Measurements from ENCODE around the gene FBXL12. TPM values are rescaled to one million over a fixed set of nuclear protein-coding genes. Genes with fewer than 3 reads are reported as not detected.
"Not testable (repeated sequence)": the region's sequence is repeated elsewhere in the genome, so short reads cannot be mapped to it uniquely, and the experiment has no call there.

The FBXL12 gene
- total RNA-seq, 2 donors from 2014 or later, result 17.6 to 50.6 TPM

GRCh38 chr19:9786342-9786741, 32.5 kb downstream of the FBXL12 start:
- DNase-seq (ENCODE audit: low spot score), result no peak
- 50% methylated on average over 9 of the region's 9 CpGs for WGBS

DNA sequence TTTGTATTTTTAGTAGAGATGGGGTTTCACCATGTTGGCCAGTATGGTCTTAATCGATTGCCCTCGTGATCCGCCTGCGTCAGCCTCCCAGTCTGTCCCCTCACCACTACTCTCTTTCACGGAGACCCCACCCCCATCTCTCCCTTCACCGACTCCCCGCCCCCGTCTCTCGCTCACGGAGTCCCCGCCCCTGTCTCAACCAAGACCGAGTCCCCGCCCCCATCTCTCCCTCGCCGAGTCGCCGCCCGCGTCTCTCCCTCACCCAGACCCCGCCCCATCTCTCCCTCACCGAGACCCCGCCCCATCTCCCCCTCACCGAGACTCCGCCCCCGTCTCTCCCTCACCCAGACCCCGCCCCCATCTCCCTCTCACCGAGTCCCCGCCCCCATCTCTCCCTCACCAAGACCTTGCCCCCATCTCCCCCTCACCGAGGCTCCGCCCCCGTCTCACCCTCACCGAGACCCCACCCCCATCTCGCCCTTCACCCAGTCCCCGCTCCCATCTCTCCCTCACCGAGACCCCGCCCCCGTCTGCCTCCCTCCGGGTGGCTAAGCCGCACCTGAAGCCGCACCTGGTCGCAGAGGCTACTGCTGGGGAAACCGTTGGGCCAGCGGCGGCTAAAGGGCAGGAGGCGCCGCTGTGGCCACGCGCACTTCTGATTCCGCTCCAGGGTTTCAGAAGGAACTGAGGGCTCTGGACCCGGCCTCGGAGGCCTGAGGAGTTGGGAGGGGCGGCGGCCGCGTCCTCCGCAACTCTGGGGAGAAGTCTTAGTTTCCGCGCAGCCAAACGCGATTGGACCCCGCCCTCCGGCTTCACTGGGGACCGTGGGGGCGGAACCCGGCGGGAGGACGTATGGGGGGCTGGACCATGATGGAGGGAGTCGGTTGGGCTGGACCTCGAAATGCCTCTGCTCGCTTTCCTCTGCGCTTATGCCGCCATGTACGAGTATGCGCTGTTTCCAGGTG, 33.2 kb downstream of the FBXL12 start:
- H3K27ac ChIP-seq, result peak overlapping the region; percentile 99
- 2% methylated on average over 70 of the region's 74 CpGs for WGBS
- no peaks in the 10 kb centered on the region for H3K4me1 ChIP-seq (replicated peaks)
- no peaks in the 10 kb centered on the region for H3K27me3 ChIP-seq (replicated peaks; ENCODE audit: insufficient read depth)
- intact Hi-C loops (cut with DNase I), result loop anchor here (2.0 to 10.0 kb wide), 3 partner anchors 17 to 163 kb away; partner anchors contain the start of genes ZNF562 and ZNF846
- H3K36me3 ChIP-seq, result no peaks in the 10 kb centered on the region
- H3K4me3 ChIP-seq, result peak overlapping the region; percentile 63 to 73
- peak; percentile 99 for DNase-seq (ENCODE audit: low spot score)
- TF ChIP-seq POLR2AphosphoS5 (IDR thresholded peaks at IDR 0.05), result peak; percentile 88
- peak in 1 of 4 experiments; percentile 16 for TF ChIP-seq CTCF (IDR thresholded peaks at IDR 0.05)
- peak; percentile 94 for TF ChIP-seq POLR2A (IDR thresholded peaks at IDR 0.05)
- H3K9me3 ChIP-seq, result no peaks in the 10 kb centered on the region

More at GRCh38 chr19:9786342-9786741, 32.5 kb downstream of the FBXL12 start:
- peak overlapping the region; percentile 63 to 73 for H3K4me3 ChIP-seq
- TF ChIP-seq POLR2AphosphoS5 (IDR thresholded peaks at IDR 0.05), result no peak
- TF ChIP-seq CTCF (IDR thresholded peaks at IDR 0.05), result no peak
- TF ChIP-seq POLR2A (IDR thresholded peaks at IDR 0.05), result no peak
- no peaks in the 10 kb centered on the region for H3K36me3 ChIP-seq
- intact Hi-C loops (cut with DNase I), result loop anchor here (2.0 to 10.0 kb wide), 2 partner anchors 112 to 164 kb away; partner anchors contain the start of gene ZNF562
- H3K9me3 ChIP-seq, result no peaks in the 10 kb centered on the region
- H3K27ac ChIP-seq, result peak overlapping the region; percentile 99
- H3K4me1 ChIP-seq (replicated peaks), result no peaks in the 10 kb centered on the region
- no peaks in the 10 kb centered on the region for H3K27me3 ChIP-seq (replicated peaks; ENCODE audit: insufficient read depth)

DNA sequence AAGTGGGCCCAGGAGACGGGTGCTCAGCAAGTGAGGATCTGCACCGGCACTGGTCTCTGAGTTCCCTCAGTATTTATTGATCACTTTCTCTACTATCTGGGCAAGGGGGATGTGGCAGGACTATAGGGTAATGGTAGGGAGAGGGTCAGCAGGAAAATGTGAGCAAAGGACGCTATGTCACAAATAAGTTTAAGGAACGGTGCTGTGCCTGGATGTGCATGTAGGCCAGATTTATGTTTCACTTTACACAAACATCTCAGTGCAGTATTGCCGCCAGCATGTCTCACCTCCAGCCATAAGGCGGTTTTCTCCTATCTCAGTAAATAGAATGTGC, 34.7 kb downstream of the FBXL12 start:
- Histone ChIP-seq H3K27ac (peak overlapping the region; percentile 98 to 99), H3K4me3 (peak overlapping the region in 1 of 2 donors; percentile 73)
- H3K4me1 ChIP-seq (replicated peaks); H3K36me3 ChIP-seq; H3K9me3 ChIP-seq; H3K27me3 ChIP-seq (replicated peaks; ENCODE audit: insufficient read depth): not testable (repeated sequence)
- 35% methylated on average over 6 of the region's 6 CpGs for WGBS
- intact Hi-C loops (cut with DNase I), result loop anchor here (2.0 to 10.0 kb wide), 2 partner anchors 15 to 109 kb away; partner anchors contain the start of genes ZNF562 and ZNF846
- peak; percentile 27 for DNase-seq (ENCODE audit: low spot score)

GRCh38 chr19:9782338-9782737, 36.5 kb downstream of the FBXL12 start:
- intact Hi-C loops (cut with DNase I), result loop anchor here (10.0 kb wide), 1 partner anchor 108 kb away; the partner anchor contains the start of gene ZNF562

More at GRCh38 chr19:9782338-9782737, 36.5 kb downstream of the FBXL12 start:
- Histone ChIP-seq H3K36me3 (no peaks in the 10 kb centered on the region), H3K27me3 (replicated peaks; ENCODE audit: insufficient read depth) (no peaks in the 10 kb centered on the region), H3K27ac (no peak overlapping the region), H3K4me3 (no peak overlapping the region), H3K9me3 (no peaks in the 10 kb centered on the region), H3K4me1 (replicated peaks) (no peaks in the 10 kb centered on the region)
- WGBS, result 100% methylated on average over 2 of the region's 2 CpGs
- no peak for DNase-seq (ENCODE audit: low spot score)
- TF ChIP-seq POLR2A (IDR thresholded peaks at IDR 0.05) (no peak), CTCF (IDR thresholded peaks at IDR 0.05) (no peak), POLR2AphosphoS5 (IDR thresholded peaks at IDR 0.05) (no peak)

Data from prostate gland (tissue), 2 donors.